ENCODE results near the gene PRKX. TPM values are rescaled to one million over a fixed set of nuclear protein-coding genes. Genes with fewer than 3 reads are reported as not detected.

PRKX gene
- total and polyA plus RNA-seq, 2 of the 4 experiments (the other 2 are of a cell fraction) = 7.2 to 14.9 TPM

DNA sequence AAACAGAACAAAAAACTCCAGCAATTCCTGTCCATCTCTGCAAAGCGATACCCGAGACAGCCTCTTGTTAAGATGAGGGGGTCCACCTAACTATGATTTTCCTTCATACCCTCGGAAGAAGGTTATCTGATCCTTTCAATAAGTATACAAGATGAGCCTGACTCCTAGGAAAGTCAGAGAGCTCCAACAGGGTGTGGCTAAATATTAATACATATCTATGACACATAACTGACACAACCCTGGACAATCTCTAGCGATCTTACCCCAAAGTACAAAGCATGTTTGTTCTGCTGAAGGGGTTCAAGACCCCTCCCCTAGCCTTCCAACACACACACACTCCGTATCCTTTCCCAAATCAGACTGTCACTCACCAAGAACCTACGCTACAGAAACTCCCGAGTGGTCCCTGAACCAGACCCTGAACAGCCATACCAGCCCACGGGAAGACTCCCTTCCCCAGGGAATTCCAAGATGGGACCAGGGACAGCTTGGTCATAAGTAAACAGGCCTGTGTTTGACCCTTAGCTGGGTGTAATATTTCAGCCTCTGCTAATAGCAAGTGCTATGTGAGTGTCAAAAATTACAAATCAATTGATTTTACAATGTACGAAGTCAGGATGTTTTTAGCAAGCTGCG is 110.3 kb downstream of the PRKX start:
- no peak overlapping the region for H4K91ac ChIP-seq (ENCODE audit: insufficient read depth, low read depth, low read length)
- WGBS, 2 experiments (ENCODE audit: extremely low coverage in 2 of 2, insufficient read length in 1 of 2) = 80% methylated on average over 1 of the region's 10 CpGs; no CpG with 5 or more reads in 1 of the 2 experiments
- no peak overlapping the region for H3K27ac ChIP-seq (ENCODE audit: insufficient read depth, low read length)
- no peak overlapping the region for H2BK15ac ChIP-seq (ENCODE audit: low read depth, low read length)
- ChIA-PET POLR2A (ENCODE audit: unreplicated experiment) (no interaction called here), CTCF (no interaction called here)
- no peak overlapping the region for H2BK20ac ChIP-seq (ENCODE audit: low read depth, low read length)
- H3K4me3 ChIP-seq (ENCODE audit: insufficient read depth, low read depth, low read length) = no peak overlapping the region
- H3K23ac ChIP-seq (ENCODE audit: low read depth, low read length) = no peak overlapping the region
- no peak overlapping the region for H2AFZ ChIP-seq (replicated peaks; ENCODE audit: low read length, poor library complexity)
- in situ Hi-C loops (cut with MboI; ENCODE audit: low sequenced_read_pairs) (no loop called here), dilution Hi-C loops (cut with HindIII; ENCODE audit: low sequenced_read_pairs, unreplicated experiment) (no loop called here), intact Hi-C loops (cut with micrococcal nuclease) (no loop called here)
- ATAC-seq (ENCODE audit: low read depth) (no peak), DNase-seq (no peak)
- H2AK9ac ChIP-seq (replicated peaks; ENCODE audit: low read depth, low read length, poor library complexity) = no peak overlapping the region
- no peak overlapping the region for H3K18ac ChIP-seq (ENCODE audit: low read depth, low read length)
- no peak overlapping the region for H3K14ac ChIP-seq (replicated peaks; ENCODE audit: low read depth, low read length)
- no peaks in the 10 kb centered on the region for H3K9me3 ChIP-seq (ENCODE audit: control insufficient read depth, insufficient read depth, low read length)
- no peak overlapping the region for H3K4me2 ChIP-seq (ENCODE audit: low read depth, low read length)
- H3K56ac ChIP-seq (ENCODE audit: extremely low read depth, insufficient read depth, low read length) = no peak overlapping the region
- no peaks in the 10 kb centered on the region for H3K9me1 ChIP-seq (ENCODE audit: insufficient read depth, low read length)
- H3K9ac ChIP-seq (ENCODE audit: low read depth, low read length) = no peak overlapping the region
- no peak overlapping the region for H4K8ac ChIP-seq (ENCODE audit: low read depth in 2 of 2, low read length in 2 of 2)
- BruUV-seq (replicated peaks) = no TSS peak
- no peak overlapping the region for H2BK120ac ChIP-seq (ENCODE audit: low read depth, low read length)
- no peak overlapping the region for H4K5ac ChIP-seq (ENCODE audit: low read depth, low read length)
- no peak overlapping the region for H2AK5ac ChIP-seq (ENCODE audit: low read depth, low read length)
- no peak overlapping the region for H3K4ac ChIP-seq (ENCODE audit: low read depth, low read length)
- TF ChIP-seq CEBPB (IDR thresholded peaks at IDR 0.05; ENCODE audit: low read depth, low read length) (no peak), RFX5 (IDR thresholded peaks at IDR 0.05; ENCODE audit: low read depth, low read length) (no peak), NFE2L2 (IDR thresholded peaks at IDR 0.05; ENCODE audit: low read depth, low read length) (no peak), MXI1 (IDR thresholded peaks at IDR 0.05; ENCODE audit: borderline replicate concordance, low read depth, low read length) (no peak), RCOR1 (IDR thresholded peaks at IDR 0.05; ENCODE audit: insufficient replicate concordance, low read length) (no peak), POLR2A (IDR thresholded peaks at IDR 0.05; ENCODE audit: low read depth, low read length) (no peak), BHLHE40 (IDR thresholded peaks at IDR 0.05; ENCODE audit: low read depth, low read length) (no peak), SMC3 (IDR thresholded peaks at IDR 0.05; ENCODE audit: low read depth, low read length) (no peak), MAZ (IDR thresholded peaks at IDR 0.05; ENCODE audit: borderline replicate concordance, low read depth, low read length) (no peak), CHD1 (IDR thresholded peaks at IDR 0.05; ENCODE audit: low read depth, low read length) (no peak), MAFK (IDR thresholded peaks at IDR 0.05; ENCODE audit: low read depth, low read length) (no peak), FOS (IDR thresholded peaks at IDR 0.05; ENCODE audit: low read depth, low read length) (no peak), RAD21 (IDR thresholded peaks at IDR 0.05; ENCODE audit: low read length) (no peak)
- TF ChIP-seq, protein P1, sequence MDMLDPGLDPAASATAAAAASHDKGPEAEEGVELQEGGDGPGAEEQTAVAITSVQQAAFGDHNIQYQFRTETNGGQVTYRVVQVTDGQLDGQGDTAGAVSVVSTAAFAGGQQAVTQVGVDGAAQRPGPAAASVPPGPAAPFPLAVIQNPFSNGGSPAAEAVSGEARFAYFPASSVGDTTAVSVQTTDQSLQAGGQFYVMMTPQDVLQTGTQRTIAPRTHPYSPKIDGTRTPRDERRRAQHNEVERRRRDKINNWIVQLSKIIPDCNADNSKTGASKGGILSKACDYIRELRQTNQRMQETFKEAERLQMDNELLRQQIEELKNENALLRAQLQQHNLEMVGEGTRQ (IDR thresholded peaks at IDR 0.05; ENCODE audit: low read depth, low read length) = no peak
- TF ChIP-seq, protein P2, sequence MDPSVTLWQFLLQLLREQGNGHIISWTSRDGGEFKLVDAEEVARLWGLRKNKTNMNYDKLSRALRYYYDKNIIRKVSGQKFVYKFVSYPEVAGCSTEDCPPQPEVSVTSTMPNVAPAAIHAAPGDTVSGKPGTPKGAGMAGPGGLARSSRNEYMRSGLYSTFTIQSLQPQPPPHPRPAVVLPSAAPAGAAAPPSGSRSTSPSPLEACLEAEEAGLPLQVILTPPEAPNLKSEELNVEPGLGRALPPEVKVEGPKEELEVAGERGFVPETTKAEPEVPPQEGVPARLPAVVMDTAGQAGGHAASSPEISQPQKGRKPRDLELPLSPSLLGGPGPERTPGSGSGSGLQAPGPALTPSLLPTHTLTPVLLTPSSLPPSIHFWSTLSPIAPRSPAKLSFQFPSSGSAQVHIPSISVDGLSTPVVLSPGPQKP (IDR thresholded peaks at IDR 0.05; ENCODE audit: borderline replicate concordance, low read depth, low read length) = no peak
- TF ChIP-seq, protein P3, sequence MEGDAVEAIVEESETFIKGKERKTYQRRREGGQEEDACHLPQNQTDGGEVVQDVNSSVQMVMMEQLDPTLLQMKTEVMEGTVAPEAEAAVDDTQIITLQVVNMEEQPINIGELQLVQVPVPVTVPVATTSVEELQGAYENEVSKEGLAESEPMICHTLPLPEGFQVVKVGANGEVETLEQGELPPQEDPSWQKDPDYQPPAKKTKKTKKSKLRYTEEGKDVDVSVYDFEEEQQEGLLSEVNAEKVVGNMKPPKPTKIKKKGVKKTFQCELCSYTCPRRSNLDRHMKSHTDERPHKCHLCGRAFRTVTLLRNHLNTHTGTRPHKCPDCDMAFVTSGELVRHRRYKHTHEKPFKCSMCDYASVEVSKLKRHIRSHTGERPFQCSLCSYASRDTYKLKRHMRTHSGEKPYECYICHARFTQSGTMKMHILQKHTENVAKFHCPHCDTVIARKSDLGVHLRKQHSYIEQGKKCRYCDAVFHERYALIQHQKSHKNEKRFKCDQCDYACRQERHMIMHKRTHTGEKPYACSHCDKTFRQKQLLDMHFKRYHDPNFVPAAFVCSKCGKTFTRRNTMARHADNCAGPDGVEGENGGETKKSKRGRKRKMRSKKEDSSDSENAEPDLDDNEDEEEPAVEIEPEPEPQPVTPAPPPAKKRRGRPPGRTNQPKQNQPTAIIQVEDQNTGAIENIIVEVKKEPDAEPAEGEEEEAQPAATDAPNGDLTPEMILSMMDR (conservative IDR thresholded peaks at IDR 0.05; ENCODE audit: low read depth, low read length) = no peak
- H3K4me1 ChIP-seq (ENCODE audit: control insufficient read depth, insufficient read depth, low read length) = no peaks in the 10 kb centered on the region
- H4K20me1 ChIP-seq (ENCODE audit: insufficient read depth, low read length) = no peaks in the 10 kb centered on the region
- H3K36me3 ChIP-seq (ENCODE audit: control insufficient read depth, insufficient read depth, low read length) = peaks cover 2% of the 10 kb centered on the region; the same call in 1 of the 2 replicates
- H2BK5ac ChIP-seq (ENCODE audit: low read depth, low read length, poor library complexity, severe bottlenecking) = no peak overlapping the region
- H3K79me1 ChIP-seq (ENCODE audit: low read depth in 1 of 2, low read length in 2 of 2) = no peaks in the 10 kb centered on the region
- H3K27me3 ChIP-seq (ENCODE audit: control insufficient read depth, insufficient read depth, low read length) = no peaks in the 10 kb centered on the region
